Measurements from ENCODE around the gene TRH.

DNA sequence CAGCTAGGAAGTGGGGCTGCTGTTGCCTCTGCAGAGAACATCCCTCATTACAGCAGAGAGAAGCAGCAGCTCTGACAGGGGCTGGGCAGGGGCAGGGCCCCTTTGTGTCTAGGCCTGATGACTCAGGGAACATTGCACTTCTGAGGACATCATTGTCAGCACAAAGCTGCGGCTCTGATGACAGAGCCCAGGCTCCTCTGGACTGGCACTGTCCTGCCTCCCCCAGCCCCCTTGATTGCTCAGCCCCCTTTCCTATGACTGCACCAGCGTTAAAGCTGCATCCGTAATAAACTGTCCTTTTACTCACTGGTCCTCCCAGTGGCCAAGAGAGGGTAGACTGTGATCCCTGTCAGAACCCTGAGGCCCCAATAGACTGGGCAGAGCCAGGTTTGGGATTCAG, 18.3 kb downstream of the TRH start:
- TF ChIP-seq, protein P1, sequence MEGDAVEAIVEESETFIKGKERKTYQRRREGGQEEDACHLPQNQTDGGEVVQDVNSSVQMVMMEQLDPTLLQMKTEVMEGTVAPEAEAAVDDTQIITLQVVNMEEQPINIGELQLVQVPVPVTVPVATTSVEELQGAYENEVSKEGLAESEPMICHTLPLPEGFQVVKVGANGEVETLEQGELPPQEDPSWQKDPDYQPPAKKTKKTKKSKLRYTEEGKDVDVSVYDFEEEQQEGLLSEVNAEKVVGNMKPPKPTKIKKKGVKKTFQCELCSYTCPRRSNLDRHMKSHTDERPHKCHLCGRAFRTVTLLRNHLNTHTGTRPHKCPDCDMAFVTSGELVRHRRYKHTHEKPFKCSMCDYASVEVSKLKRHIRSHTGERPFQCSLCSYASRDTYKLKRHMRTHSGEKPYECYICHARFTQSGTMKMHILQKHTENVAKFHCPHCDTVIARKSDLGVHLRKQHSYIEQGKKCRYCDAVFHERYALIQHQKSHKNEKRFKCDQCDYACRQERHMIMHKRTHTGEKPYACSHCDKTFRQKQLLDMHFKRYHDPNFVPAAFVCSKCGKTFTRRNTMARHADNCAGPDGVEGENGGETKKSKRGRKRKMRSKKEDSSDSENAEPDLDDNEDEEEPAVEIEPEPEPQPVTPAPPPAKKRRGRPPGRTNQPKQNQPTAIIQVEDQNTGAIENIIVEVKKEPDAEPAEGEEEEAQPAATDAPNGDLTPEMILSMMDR (IDR thresholded peaks at IDR 0.05; ENCODE audit: low read length), result no peak; the same call in 1 of the 2 replicates
- no peak for TF ChIP-seq EZH2 (IDR thresholded peaks at IDR 0.05; ENCODE audit: borderline replicate concordance, low read length)
